ENCODE measurements around the gene KCNIP1.

The KCNIP1 gene

GRCh38 chr5:170704417-170705192 lies 200.8 kb downstream of the KCNIP1 start:
- no peak for DNase-seq (ENCODE audit: low read depth in 2 of 2, low spot score in 1 of 2)

- no peak for DNase-seq (ENCODE audit: low read depth in 2 of 2, low spot score in 1 of 2)
These were observed 205.8 kb downstream of the KCNIP1 start for GRCh38 chr5:170709640-170710039.

GRCh38 chr5:170711300-170711699 lies 207.5 kb downstream of the KCNIP1 start:
- DNase-seq (ENCODE audit: low read depth in 2 of 2, low spot score in 1 of 2) = no peak

DNA sequence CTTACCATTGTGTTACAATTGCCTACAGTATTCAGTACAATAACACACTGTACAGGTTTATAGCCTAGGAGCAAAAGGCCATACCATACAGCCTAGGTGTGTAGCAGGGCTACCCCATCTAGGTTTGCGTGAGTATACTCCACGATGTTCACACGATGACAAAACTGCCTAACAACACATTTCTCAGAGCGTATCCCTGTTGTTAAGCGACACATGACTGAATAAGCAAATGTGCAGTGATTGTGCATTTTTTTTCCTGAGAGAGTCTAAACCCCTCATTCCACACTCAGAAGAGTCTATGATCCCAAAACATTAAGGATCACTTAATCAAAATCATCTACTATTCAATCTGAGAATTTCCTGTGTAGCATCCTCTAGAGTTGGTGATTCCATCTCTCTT lies 211.3 kb downstream of the KCNIP1 start:
- no peak for DNase-seq (ENCODE audit: low read depth in 2 of 2, low spot score in 1 of 2)

- no peak for DNase-seq (ENCODE audit: low read depth in 2 of 2, low spot score in 1 of 2)
These were observed 212.6 kb downstream of the KCNIP1 start for GRCh38 chr5:170716396-170716795.

DNA sequence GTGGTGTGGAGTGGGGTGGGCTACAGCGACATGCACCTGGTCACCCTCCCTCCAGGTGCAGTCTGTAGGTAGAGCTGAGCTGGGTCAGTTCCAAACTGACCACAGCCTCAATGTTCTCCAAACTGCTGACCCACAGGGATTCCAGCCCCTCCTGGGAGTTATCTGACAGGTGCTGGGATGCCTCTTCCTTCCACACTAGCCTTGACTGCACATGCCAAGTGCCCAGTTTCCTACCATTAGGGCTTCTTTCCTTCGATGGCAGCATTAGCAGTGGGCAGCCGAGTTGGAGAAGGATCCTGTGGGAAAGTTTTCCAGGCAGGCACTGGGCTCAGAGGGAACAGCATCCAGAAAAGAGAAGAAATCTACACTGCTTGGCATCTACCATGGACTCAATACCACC lies 215.7 kb downstream of the KCNIP1 start:
- no peak for DNase-seq (ENCODE audit: low read depth in 2 of 2, low spot score in 1 of 2)

- no peak for DNase-seq (ENCODE audit: low read depth in 2 of 2, low spot score in 1 of 2)
These were observed 216.4 kb downstream of the KCNIP1 start for GRCh38 chr5:170720179-170720578.

GRCh38 chr5:170720984-170721383 lies 217.2 kb downstream of the KCNIP1 start:
- DNase-seq (ENCODE audit: low read depth in 2 of 2, low spot score in 1 of 2) = no peak

DNA sequence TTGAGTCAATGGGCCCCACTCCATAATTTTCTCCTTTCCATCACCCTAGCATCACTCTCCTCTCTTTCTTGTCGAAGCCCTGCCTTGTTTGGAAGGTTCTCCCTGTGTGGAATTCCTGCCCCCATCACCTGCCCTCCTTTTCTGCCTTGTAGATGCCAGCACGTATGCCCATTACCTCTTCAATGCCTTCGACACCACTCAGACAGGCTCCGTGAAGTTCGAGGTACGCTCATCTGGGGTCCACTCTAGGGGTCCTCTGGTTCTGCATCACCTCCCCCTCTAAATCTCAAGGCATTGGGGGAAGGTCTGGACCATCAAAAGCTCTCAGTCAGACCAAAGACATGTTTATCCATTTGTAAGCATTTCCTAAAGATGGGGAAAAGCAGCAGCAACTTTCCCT lies 217.9 kb downstream of the KCNIP1 start:
- DNase-seq (ENCODE audit: low read depth in 2 of 2, low spot score in 1 of 2) = no peak

GRCh38 chr5:170722316-170722715 lies 218.5 kb downstream of the KCNIP1 start:
- no peak for DNase-seq (ENCODE audit: low read depth in 2 of 2, low spot score in 1 of 2)

GRCh38 chr5:170731052-170731451 lies 227.2 kb downstream of the KCNIP1 start:
- no peak for DNase-seq (ENCODE audit: low read depth in 2 of 2, low spot score in 1 of 2)

- no peak for DNase-seq (ENCODE audit: low read depth in 2 of 2, low spot score in 1 of 2)
These were observed 228.9 kb downstream of the KCNIP1 start for GRCh38 chr5:170732685-170733084.

DNA sequence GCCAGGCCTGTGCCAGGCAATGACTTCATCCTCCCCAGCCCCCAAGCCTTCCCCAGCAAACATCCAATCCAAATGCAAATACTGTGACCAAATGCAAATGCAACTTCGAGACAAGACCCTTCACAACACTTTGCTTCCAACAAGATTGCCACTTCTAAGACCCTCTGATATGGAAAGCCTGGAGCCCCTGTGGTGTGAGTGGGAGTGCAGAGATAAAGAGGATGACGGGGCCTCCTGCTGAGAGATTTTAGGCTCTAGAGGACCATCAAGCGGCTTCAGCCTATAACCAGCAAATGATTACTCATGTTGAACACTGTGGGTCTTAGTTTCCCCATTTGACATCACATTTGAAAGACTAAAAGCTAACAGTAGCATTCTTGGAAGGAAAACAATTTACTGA lies 233.1 kb downstream of the KCNIP1 start:
- no peak for DNase-seq (ENCODE audit: low read depth in 2 of 2, low spot score in 1 of 2)

- no peak for DNase-seq (ENCODE audit: low read depth in 2 of 2, low spot score in 1 of 2)
These were observed 233.8 kb downstream of the KCNIP1 start for GRCh38 chr5:170737591-170737990.

GRCh38 chr5:170738840-170739239 lies 235.0 kb downstream of the KCNIP1 start:
- no peak for DNase-seq (ENCODE audit: low read depth in 2 of 2, low spot score in 1 of 2)

DNA sequence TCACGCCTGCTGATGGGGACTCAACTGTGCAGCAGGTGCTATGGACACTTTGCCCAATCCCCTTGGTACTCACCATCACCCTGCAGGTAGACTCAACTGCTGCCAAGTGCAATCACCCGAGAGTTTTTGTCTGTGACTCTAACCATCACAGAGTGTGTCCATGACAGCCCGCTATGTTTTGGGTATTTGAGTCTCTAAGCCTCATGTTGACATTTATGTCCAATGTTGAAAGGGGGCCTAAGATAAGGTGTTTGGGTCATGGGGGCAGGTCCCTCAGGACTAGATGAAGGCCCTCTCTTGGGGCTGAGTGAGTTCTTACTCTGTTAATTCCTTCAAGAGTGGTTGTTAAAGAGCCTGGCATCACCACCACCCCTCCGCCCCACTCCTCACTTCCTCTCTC lies 235.6 kb downstream of the KCNIP1 start:
- no peak for DNase-seq (ENCODE audit: low read depth in 2 of 2, low spot score in 1 of 2)

GRCh38 chr5:170740551-170741205 lies 236.9 kb downstream of the KCNIP1 start:
- DNase-seq (ENCODE audit: low read depth in 2 of 2, low spot score in 1 of 2) = no peak

DNA sequence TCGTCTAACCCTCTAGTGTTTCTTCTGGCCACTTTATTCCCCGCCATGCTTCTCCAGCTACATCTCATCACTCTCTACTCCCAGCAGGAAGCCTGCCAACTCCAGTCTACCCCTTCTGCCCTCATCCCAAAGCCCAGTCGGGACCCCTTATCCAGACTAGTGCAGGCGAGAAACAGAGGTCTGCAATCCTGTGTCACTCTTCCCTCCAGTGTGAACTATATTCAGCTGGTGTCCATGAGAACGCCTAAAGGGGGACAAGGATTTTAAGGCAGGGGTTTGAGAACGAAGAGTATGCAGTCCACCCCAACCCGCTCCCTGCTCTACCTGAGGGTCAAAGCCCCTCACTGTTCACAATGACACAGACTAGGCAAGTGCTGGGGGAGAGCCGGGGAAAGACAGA lies 238.0 kb downstream of the KCNIP1 start:
- DNase-seq (ENCODE audit: low read depth in 2 of 2, low spot score in 1 of 2) = no peak

- DNase-seq (ENCODE audit: low read depth in 2 of 2, low spot score in 1 of 2) = no peak
These were observed 240.0 kb downstream of the KCNIP1 start for GRCh38 chr5:170743876-170744212.

- no peak for DNase-seq (ENCODE audit: low read depth in 2 of 2, low spot score in 1 of 2)
These were observed 241.8 kb downstream of the KCNIP1 start for GRCh38 chr5:170745481-170746071.

DNA sequence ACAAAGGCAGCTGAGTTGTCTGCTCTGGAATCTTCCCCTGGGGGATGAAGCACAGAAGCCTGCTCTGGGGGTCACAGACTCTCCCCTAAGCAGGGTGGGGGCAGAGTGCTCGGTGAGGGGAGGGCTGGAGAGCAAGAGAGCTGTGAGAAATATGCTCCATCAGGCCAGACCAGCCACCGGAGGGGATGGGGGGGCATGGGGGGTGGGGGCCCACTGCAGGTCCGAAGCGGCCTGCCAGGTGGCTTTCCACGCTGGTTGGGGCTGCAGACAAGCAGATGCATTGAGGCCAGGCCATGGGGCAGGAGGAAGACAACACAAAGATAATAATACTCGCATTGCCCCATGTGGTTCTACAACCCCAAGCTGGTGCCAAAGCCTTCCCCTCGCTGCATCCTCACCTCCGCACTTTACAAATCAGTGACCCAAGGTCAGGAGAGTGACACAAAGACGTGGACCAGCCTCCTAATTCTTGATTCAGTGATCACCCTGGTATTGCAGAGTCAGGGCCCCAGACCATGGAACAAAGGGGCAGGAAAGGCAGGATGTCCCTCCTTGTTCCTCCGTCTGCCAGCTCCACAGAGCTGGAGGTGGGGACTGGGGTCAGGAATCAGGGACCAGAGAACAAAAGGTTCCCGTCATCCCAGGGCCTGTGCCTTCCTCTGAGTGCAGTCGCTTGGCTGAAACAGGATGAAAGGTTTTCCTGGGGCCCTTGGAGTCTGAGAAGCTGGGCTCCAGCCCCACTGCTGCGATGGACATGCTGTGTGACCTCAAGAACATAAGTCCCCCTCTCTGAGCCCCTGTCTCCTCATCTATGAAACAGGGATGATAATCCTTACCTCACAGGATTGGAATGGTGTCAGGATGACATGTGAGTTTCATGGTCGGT lies 242.5 kb downstream of the KCNIP1 start:
- DNase-seq (ENCODE audit: low read depth in 2 of 2, low spot score in 1 of 2) = no peak

- no peak for DNase-seq (ENCODE audit: low read depth in 2 of 2, low spot score in 1 of 2)
These were observed 243.1 kb downstream of the KCNIP1 start for GRCh38 chr5:170746961-170747340.

Data from stimulated activated CD8-positive, alpha-beta memory T cell treated with anti-CD3 and anti-CD28 coated beads, Interleukin-4, amount 100 ng/mL, for 4 hours (primary cell).